ENCODE data around the gene COX4I1.
"Not testable (repeated sequence)": the region's sequence is repeated elsewhere in the genome, so short reads cannot be mapped to it uniquely, and the experiment has no call there.

COX4I1 gene

GRCh38 chr16:85826686-85827247 lies 27.3 kb downstream of the COX4I1 start:
- no peak for FAIRE-seq

GRCh38 chr16:85828166-85828565 lies 28.7 kb downstream of the COX4I1 start:
- FAIRE-seq = no peak

- no peak for FAIRE-seq
These were observed 29.8 kb downstream of the COX4I1 start for GRCh38 chr16:85829171-85829719.

GRCh38 chr16:85829751-85830445 lies 30.4 kb downstream of the COX4I1 start:
- no peak for FAIRE-seq

GRCh38 chr16:85830821-85831220 lies 31.3 kb downstream of the COX4I1 start:
- no peak for FAIRE-seq

- FAIRE-seq = no peak
These were observed 33.2 kb downstream of the COX4I1 start for GRCh38 chr16:85832570-85833218.

- no peak for FAIRE-seq
These were observed 33.9 kb downstream of the COX4I1 start for GRCh38 chr16:85833219-85833920.

GRCh38 chr16:85834741-85835140 lies 35.2 kb downstream of the COX4I1 start:
- no peak for FAIRE-seq

- no peak for FAIRE-seq
These were observed 35.8 kb downstream of the COX4I1 start for GRCh38 chr16:85835227-85835751.

- FAIRE-seq = no peak
These were observed 36.6 kb downstream of the COX4I1 start for GRCh38 chr16:85835956-85836705.

GRCh38 chr16:85836706-85837582 lies 37.4 kb downstream of the COX4I1 start:
- no peak for FAIRE-seq

- not testable (repeated sequence) for FAIRE-seq
These were observed 38.2 kb downstream of the COX4I1 start for GRCh38 chr16:85837654-85838053.

GRCh38 chr16:85838381-85838780 lies 38.9 kb downstream of the COX4I1 start:
- no peak for FAIRE-seq

GRCh38 chr16:85838876-85839585 lies 39.5 kb downstream of the COX4I1 start:
- no peak for FAIRE-seq

- FAIRE-seq = no peak
These were observed 40.3 kb downstream of the COX4I1 start for GRCh38 chr16:85839681-85840240.

GRCh38 chr16:85840395-85840794 lies 40.9 kb downstream of the COX4I1 start:
- no peak for FAIRE-seq

- FAIRE-seq = no peak
These were observed 41.3 kb downstream of the COX4I1 start for GRCh38 chr16:85840801-85841200.

- no peak for FAIRE-seq
These were observed 42.9 kb downstream of the COX4I1 start for GRCh38 chr16:85842435-85842834.

- no peak for FAIRE-seq
These were observed 43.4 kb downstream of the COX4I1 start for GRCh38 chr16:85842848-85843247.
